Subcutaneous adipose tissue (tissue), 4 donors: ENCODE data around the gene LANCL2. TPM values are rescaled to one million over a fixed set of nuclear protein-coding genes. Genes with fewer than 3 reads are reported as not detected.

Experiments used
- total RNA-seq, 4 donors: library from RNA; depleted of rRNA; stranded (reverse); fragments of >200 nt; gene quantifications; one replicate each; pipeline ENCODE4 v1.1.0, GENCODE V29; 2016
- TF ChIP-seq, protein P1 (sequence below): fragments of 450-650 bp; IDR thresholded peaks from one replicate; pipeline ENCODE4 v1.5.1; 2016; ENCODE audit warnings: low read depth, mild to moderate bottlenecking, control low read depth, antibody characterized with exemption, moderate library complexity

Gene LANCL2
- total RNA-seq, 4 donors from 2014 or later: 6.1 to 11.1 (median 9.6) TPM

GRCh38 chr7:55449992-55450535 lies 84.9 kb downstream of the LANCL2 start:
- TF ChIP-seq, protein P1, sequence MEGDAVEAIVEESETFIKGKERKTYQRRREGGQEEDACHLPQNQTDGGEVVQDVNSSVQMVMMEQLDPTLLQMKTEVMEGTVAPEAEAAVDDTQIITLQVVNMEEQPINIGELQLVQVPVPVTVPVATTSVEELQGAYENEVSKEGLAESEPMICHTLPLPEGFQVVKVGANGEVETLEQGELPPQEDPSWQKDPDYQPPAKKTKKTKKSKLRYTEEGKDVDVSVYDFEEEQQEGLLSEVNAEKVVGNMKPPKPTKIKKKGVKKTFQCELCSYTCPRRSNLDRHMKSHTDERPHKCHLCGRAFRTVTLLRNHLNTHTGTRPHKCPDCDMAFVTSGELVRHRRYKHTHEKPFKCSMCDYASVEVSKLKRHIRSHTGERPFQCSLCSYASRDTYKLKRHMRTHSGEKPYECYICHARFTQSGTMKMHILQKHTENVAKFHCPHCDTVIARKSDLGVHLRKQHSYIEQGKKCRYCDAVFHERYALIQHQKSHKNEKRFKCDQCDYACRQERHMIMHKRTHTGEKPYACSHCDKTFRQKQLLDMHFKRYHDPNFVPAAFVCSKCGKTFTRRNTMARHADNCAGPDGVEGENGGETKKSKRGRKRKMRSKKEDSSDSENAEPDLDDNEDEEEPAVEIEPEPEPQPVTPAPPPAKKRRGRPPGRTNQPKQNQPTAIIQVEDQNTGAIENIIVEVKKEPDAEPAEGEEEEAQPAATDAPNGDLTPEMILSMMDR: no peak

DNA sequence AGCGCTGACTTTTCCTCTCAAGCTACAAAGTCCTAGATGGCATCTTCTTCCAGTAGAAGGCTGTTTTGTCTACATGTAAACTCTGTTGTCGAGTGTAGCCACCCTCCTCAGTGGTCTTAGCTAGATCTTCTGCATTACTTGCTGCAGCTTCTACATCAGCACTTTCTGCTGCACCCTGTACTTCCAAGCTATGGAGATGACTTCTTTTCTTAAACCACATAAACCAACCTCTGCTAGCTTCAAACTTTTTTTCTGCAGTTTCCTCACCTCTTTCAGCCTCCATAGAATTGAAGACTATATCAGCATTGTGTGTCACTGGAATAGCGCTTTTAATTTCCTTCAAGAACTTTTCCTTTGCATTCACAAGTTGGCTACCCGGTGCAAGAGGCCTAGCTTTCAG lies 87.8 kb downstream of the LANCL2 start:
- TF ChIP-seq, protein P1: no peak

DNA sequence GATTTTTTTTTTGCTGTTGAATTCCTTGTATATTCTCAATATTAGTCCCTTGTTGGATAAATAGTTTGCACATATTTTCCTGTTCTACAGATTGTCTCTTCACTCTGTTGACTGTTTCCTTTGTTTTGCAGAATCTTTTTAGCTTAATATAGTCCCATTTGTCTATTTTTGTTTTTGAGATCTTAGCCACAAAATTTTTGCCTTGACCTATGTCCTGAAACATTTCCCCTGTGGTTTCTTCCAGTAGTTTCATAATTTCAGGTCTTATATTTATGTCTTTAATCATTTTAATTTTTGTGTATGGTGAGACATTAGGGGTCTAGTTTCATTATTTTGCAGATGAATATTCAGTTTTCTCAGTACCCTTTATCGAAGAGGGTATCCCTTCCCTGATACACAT lies 92.7 kb downstream of the LANCL2 start:
- TF ChIP-seq, protein P1: no peak

DNA sequence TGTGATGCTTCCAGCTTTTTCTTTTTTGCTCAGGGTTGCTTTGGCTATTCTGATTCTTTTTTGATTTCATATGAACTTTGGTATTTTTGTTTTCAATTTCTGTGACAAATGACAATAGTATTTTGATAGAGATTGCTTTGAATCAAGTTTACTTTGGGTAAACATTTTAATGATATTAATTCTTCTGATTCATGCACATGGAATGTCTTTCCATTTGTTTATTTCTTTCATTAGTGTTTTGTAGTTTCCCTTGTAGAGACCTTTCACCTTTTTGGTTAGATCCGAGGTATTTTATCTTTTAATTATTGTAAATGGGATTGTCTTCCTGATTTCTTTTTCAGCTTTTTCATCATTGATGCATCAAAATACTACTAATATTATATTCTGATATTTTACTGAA lies 93.2 kb downstream of the LANCL2 start:
- TF ChIP-seq, protein P1: no peak

GRCh38 chr7:55463686-55464262 lies 98.6 kb downstream of the LANCL2 start:
- TF ChIP-seq, protein P1: no peak

DNA sequence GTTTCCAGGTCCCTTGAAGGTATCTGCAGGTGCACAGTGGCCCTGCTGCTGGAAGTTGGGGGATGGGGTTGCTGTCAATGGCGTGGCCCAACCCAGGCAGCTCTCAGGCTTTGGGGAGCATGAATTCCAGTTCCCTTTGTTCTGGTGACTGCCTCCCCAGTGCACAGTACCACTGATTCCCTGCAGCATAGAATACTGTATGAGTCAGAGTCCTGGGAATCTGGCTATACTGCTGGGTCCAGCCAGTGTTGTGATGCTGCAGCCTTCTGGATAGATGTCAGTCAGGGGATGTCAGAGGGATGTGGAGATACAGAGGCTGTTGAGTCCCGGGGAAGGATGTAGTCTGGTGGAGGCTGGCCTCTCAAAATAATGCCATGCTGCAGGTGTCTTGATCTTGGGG lies 99.3 kb downstream of the LANCL2 start:
- TF ChIP-seq, protein P1: no peak

GRCh38 chr7:55465691-55466090 lies 100.6 kb downstream of the LANCL2 start:
- TF ChIP-seq, protein P1: no peak
